Measurements from ENCODE around the gene SMIM28. TPM values are rescaled to one million over a fixed set of nuclear protein-coding genes. Genes with fewer than 3 reads are reported as not detected.

Gene SMIM28
- total RNA-seq: not detected

- TF ChIP-seq POLR2A (IDR thresholded peaks at IDR 0.05) (no peak), CTCF (IDR thresholded peaks at IDR 0.05) (no peak)
- peak; percentile 40 to 52 for DNase-seq
- no peak within 1 kb of the TSS for H3K27ac ChIP-seq
- no peak within 1 kb of the TSS for H3K4me3 ChIP-seq (replicated peaks in 1 of 3)
- no peaks in the 10 kb centered on the region for H3K27me3 ChIP-seq
- no peaks in the 10 kb centered on the region for H3K36me3 ChIP-seq
- intact Hi-C loops (cut with DNase I): no loop called here
- H3K9me3 ChIP-seq: no peaks in the 10 kb centered on the region
- WGBS, 2 donors: 52 to 63% methylated on average over 6 of the region's 6 CpGs
- H3K4me1 ChIP-seq: no peaks in the 10 kb centered on the region
These were observed at the start of gene SMIM28 for GRCh38 chr6:138377844-138378243. Gene SMIM28 (plus strand): TSS chr6:138377905. CDS start chr6:138378073, 168 bp downstream.

GRCh38 chr6:138328210-138328609 lies 49.5 kb upstream of the SMIM28 start:
- Histone ChIP-seq H3K27ac (no peak overlapping the region), H3K36me3 (no peaks in the 10 kb centered on the region), H3K4me3 (replicated peaks in 1 of 3) (no peak overlapping the region), H3K4me1 (no peaks in the 10 kb centered on the region), H3K9me3 (no peaks in the 10 kb centered on the region), H3K27me3 (no peaks in the 10 kb centered on the region)
- DNase-seq: no peak
- no peak for TF ChIP-seq POLR2A (IDR thresholded peaks at IDR 0.05)
- TF ChIP-seq CTCF (IDR thresholded peaks at IDR 0.05): no peak
- intact Hi-C loops (cut with DNase I): no loop called here
- 68 to 81% methylated on average over 3 of the region's 3 CpGs for WGBS, 2 donors

GRCh38 chr6:138330763-138331162 lies 46.9 kb upstream of the SMIM28 start:
- no peak for TF ChIP-seq POLR2A (IDR thresholded peaks at IDR 0.05)
- TF ChIP-seq CTCF (IDR thresholded peaks at IDR 0.05): no peak
- intact Hi-C loops (cut with DNase I): no loop called here
- Histone ChIP-seq H3K27me3 (no peaks in the 10 kb centered on the region), H3K9me3 (no peaks in the 10 kb centered on the region), H3K4me1 (no peaks in the 10 kb centered on the region), H3K4me3 (replicated peaks in 1 of 3) (no peak overlapping the region), H3K27ac (no peak overlapping the region), H3K36me3 (no peaks in the 10 kb centered on the region)
- WGBS, 2 donors: 93 to 100% methylated on average over 1 of the region's 1 CpG
- DNase-seq: no peak

- Histone ChIP-seq H3K9me3 (no peaks in the 10 kb centered on the region), H3K4me3 (replicated peaks in 1 of 3) (no peak overlapping the region), H3K4me1 (no peaks in the 10 kb centered on the region), H3K27ac (no peak overlapping the region), H3K27me3 (no peaks in the 10 kb centered on the region), H3K36me3 (no peaks in the 10 kb centered on the region)
- intact Hi-C loops (cut with DNase I): no loop called here
- no peak for TF ChIP-seq CTCF (IDR thresholded peaks at IDR 0.05)
- no peak for TF ChIP-seq POLR2A (IDR thresholded peaks at IDR 0.05)
- no peak for DNase-seq
- WGBS, 2 donors: 80 to 94% methylated on average over 1 of the region's 1 CpG
These were observed 46.3 kb upstream of the SMIM28 start for GRCh38 chr6:138331444-138331843.

GRCh38 chr6:138331984-138332383 lies 45.7 kb upstream of the SMIM28 start:
- Histone ChIP-seq H3K27me3 (no peaks in the 10 kb centered on the region), H3K9me3 (no peaks in the 10 kb centered on the region), H3K4me1 (no peaks in the 10 kb centered on the region), H3K4me3 (replicated peaks in 1 of 3) (no peak overlapping the region), H3K27ac (no peak overlapping the region), H3K36me3 (no peaks in the 10 kb centered on the region)
- WGBS, 2 donors: 63 to 67% methylated on average over 2 of the region's 2 CpGs
- no peak for DNase-seq
- intact Hi-C loops (cut with DNase I): no loop called here
- TF ChIP-seq CTCF (IDR thresholded peaks at IDR 0.05) (no peak), POLR2A (IDR thresholded peaks at IDR 0.05) (no peak)
